ENCODE measurements around the gene NAA35.
A peak's percentile ranks its signal among the peaks of the same experiment; 100 is the strongest.
"Not testable (repeated sequence)": the region's sequence is repeated elsewhere in the genome, so short reads cannot be mapped to it uniquely, and the experiment has no call there.

The NAA35 gene

GRCh38 chr9:85940832-85941621 is at the start of gene NAA35:
NAA35 (plus strand) TSS chr9:85941146; CDS start chr9:85942160, 1,014 bp downstream.
- DNase-seq (ENCODE audit: low spot score) (peak; percentile 98), FAIRE-seq (peak; percentile 90)

- DNase-seq (ENCODE audit: low spot score) (no peak), FAIRE-seq (no peak)
These were observed 48.5 kb upstream of the NAA35 start for GRCh38 chr9:85892401-85892800.

- no peak for FAIRE-seq
- no peak for DNase-seq (ENCODE audit: low spot score)
These were observed 45.3 kb upstream of the NAA35 start for GRCh38 chr9:85895685-85896084.

- no peak for FAIRE-seq
- DNase-seq (ENCODE audit: low spot score): no peak
These were observed 43.1 kb upstream of the NAA35 start for GRCh38 chr9:85897848-85898247.

- peak; percentile 17 for DNase-seq (ENCODE audit: low spot score)
- no peak for FAIRE-seq
These were observed 42.6 kb upstream of the NAA35 start for GRCh38 chr9:85898332-85898731.

- no peak for FAIRE-seq
These were observed 41.6 kb upstream of the NAA35 start for GRCh38 chr9:85899388-85899787.

GRCh38 chr9:85900504-85901201 is 40.3 kb upstream of the NAA35 start:
- DNase-seq (ENCODE audit: low spot score) (no peak), FAIRE-seq (no peak)

More at GRCh38 chr9:85899388-85899787, 41.6 kb upstream of the NAA35 start:
- DNase-seq (ENCODE audit: low spot score): no peak

- FAIRE-seq (no peak), DNase-seq (ENCODE audit: low spot score) (no peak)
These were observed 36.0 kb upstream of the NAA35 start for GRCh38 chr9:85904975-85905374.

- DNase-seq (ENCODE audit: low spot score) (no peak), FAIRE-seq (no peak)
These were observed 35.0 kb upstream of the NAA35 start for GRCh38 chr9:85905957-85906356.

- FAIRE-seq: no peak
- no peak for DNase-seq (ENCODE audit: low spot score)
These were observed 31.6 kb upstream of the NAA35 start for GRCh38 chr9:85909390-85909789.

GRCh38 chr9:85914108-85914507 is 26.8 kb upstream of the NAA35 start:
- no peak for DNase-seq (ENCODE audit: low spot score)
- no peak for FAIRE-seq

GRCh38 chr9:85917756-85918155 is 23.2 kb upstream of the NAA35 start:
- DNase-seq (ENCODE audit: low spot score) (no peak), FAIRE-seq (no peak)

- no peak for FAIRE-seq
- DNase-seq (ENCODE audit: low spot score): no peak
These were observed 15.5 kb upstream of the NAA35 start for GRCh38 chr9:85925493-85925892.

- no peak for FAIRE-seq
- DNase-seq (ENCODE audit: low spot score): no peak
These were observed 13.9 kb upstream of the NAA35 start for GRCh38 chr9:85927076-85927475.

GRCh38 chr9:85931495-85931894 is 9.5 kb upstream of the NAA35 start:
- no peak for FAIRE-seq

GRCh38 chr9:85935950-85936349 is 5.0 kb upstream of the NAA35 start:
- DNase-seq (ENCODE audit: low spot score); FAIRE-seq: not testable (repeated sequence)

More at GRCh38 chr9:85931495-85931894, 9.5 kb upstream of the NAA35 start:
- DNase-seq (ENCODE audit: low spot score): no peak

- DNase-seq (ENCODE audit: low spot score) (no peak), FAIRE-seq (no peak)
These were observed 593 bp upstream of the NAA35 start for GRCh38 chr9:85940275-85940831.

GRCh38 chr9:85941622-85941940 is 635 bp downstream of the NAA35 start:
- DNase-seq (ENCODE audit: low spot score): no peak
- no peak for FAIRE-seq

- FAIRE-seq (no peak), DNase-seq (ENCODE audit: low spot score) (no peak)
These were observed 1.3 kb downstream of the NAA35 start for GRCh38 chr9:85941966-85942912.

- DNase-seq (ENCODE audit: low spot score): no peak
- FAIRE-seq: no peak
These were observed 2.2 kb downstream of the NAA35 start for GRCh38 chr9:85942913-85943709.

All from RCC 7860 (cell line).